HG03175 (cell line): ENCODE results near the gene OR52A1.
"Not testable (repeated sequence)": the region's sequence is repeated elsewhere in the genome, so short reads cannot be mapped to it uniquely, and the experiment has no call there.

Experiments
- ATAC-seq: cut with Tn5 transposase; IDR thresholded peaks from one replicate; pipeline ENCODE4 v1.9.1; 2021; ENCODE audit warnings: mild to moderate bottlenecking, moderate library complexity; ENCODE audit not compliant: unreplicated experiment

OR52A1 gene

DNA sequence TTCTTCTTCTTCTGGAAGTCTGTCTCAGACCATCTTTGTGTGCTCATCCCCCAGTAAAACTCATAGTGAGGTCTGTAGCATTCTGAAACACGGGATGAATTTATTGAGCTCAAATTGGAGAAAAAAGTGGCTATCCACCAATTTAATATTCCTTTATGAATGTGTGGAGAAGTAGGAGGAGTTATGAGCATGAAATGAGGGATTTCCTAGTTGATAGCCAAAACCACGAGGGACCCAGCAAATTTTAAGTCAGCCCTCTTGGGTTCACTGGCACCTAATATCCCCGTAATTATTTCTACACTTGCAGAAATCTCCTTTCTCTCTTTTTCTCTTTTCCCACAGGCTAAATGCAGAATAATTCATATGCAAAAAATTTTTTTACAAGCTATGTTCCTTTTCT lies at the start of gene OR52A1:
Gene OR52A1, minus strand, starts transcription at position 101 of the 400 bp plus-strand sequence. CDS start 2,388 bp downstream, outside the sequence.
- no peak for ATAC-seq

DNA sequence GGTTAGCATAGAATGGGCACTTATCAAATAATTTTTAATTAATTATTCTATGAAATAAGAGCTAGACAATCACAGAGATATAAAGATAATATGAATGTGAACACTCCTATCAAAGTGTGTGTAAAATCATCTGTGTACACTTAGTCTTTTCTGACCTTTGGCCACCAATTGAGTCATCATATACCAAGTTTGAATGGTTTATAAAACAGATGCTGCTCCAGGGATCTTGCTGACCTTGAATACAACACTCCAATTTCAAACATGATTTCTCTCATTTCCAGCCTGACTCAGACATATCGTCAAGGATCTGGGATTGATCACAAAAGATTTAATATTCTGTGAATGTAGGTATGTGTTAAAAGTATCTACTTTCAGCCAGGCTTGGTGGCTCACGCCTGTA lies 48.8 kb upstream of the OR52A1 start:
- no peak for ATAC-seq

GRCh38 chr11:5200582-5200981 lies 46.0 kb upstream of the OR52A1 start, which contains the start of gene OR51V1:
Gene OR51V1, minus strand, starts transcription at chr11:5200682. Its CDS starts 0 bp downstream, at chr11:5200682.
- no peak for ATAC-seq

GRCh38 chr11:5198285-5198684 lies 43.7 kb upstream of the OR52A1 start:
- ATAC-seq, result no peak

GRCh38 chr11:5197536-5197935 lies 43.0 kb upstream of the OR52A1 start:
- no peak for ATAC-seq

GRCh38 chr11:5196731-5197130 lies 42.2 kb upstream of the OR52A1 start:
- ATAC-seq, result no peak

- no peak for ATAC-seq
These were observed 41.5 kb upstream of the OR52A1 start for GRCh38 chr11:5196067-5196466.

DNA sequence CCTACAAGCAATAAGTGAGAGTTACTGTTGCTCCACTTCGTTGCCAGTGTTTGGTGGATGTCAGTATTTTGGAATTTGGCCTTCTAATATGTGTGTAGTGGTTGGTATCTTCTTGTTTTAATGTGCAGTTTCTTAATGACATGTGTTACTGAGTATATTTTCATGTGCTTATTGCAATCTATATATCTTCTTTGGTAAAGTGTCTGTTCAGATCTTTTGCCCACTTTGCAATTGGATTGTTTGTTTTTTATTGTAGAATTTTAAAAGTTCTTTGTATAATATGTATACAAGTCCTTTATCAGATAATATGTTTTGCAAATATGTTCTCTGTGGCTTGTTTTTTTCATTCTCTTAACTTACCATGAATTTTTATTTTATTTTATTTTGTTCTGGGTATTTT lies 38.2 kb upstream of the OR52A1 start:
- ATAC-seq, result no peak

GRCh38 chr11:5188201-5188600 lies 33.6 kb upstream of the OR52A1 start:
- no peak for ATAC-seq

DNA sequence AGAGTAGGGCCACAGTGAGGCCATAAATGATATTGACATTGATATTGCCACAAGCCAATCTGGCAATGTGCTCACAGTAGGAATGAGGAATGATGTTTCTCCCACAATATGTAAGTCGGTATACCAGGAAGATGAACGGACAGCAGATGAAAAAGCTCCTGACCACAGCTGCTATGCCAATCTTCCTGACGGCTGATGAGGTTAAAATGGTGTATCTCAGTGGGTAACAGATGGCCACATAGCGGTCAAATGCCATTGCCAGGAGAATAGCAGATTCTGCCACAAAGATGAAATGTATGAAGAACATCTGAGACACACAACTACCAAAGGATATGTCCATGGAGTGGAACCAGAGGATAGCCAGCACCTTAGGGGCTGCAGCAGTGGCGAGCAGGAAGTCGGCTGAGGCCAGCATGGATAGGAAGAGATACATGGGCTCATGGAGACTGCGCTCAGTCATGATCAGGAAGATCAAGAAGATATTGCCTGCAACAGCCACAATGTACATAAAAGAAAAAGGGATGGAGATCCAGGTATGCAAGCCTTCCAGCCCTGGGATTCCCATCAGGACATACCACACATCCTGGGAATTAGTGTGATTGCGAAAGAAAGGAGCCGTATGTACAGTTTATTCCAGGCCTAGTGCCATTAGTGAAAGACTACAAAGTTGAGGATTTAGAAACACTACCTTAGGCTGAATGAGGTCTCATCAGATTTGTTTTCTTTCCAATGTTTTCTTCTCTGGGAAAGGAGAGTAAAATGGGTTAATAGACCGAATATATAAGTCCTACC lies 23.7 kb upstream of the OR52A1 start:
- ATAC-seq, result no peak

DNA sequence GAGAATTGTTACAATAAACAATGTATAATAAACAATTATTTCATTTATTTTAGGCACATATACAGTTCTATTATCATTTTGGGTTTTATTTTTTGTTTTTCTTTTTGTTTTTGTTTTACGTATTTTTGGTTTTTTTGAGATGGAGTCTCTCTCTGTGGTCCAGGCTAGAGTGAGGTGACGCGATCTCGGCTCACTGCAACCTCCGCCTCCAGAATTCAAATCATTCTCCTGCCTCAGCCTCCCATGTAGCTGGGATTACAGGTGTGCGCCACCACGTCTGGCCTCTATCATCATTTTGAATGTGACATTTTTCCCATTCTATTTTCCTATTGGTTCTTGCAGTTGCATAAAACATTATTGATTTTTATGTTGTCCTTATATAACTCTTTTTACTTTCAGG lies 20.4 kb upstream of the OR52A1 start:
- ATAC-seq, result no peak

GRCh38 chr11:5171856-5172255 lies 17.3 kb upstream of the OR52A1 start:
- ATAC-seq, result no peak

- ATAC-seq, result not testable (repeated sequence)
These were observed 11.3 kb upstream of the OR52A1 start for GRCh38 chr11:5165898-5166297.

- not testable (repeated sequence) for ATAC-seq
These were observed 10.2 kb upstream of the OR52A1 start for GRCh38 chr11:5164807-5165206.

DNA sequence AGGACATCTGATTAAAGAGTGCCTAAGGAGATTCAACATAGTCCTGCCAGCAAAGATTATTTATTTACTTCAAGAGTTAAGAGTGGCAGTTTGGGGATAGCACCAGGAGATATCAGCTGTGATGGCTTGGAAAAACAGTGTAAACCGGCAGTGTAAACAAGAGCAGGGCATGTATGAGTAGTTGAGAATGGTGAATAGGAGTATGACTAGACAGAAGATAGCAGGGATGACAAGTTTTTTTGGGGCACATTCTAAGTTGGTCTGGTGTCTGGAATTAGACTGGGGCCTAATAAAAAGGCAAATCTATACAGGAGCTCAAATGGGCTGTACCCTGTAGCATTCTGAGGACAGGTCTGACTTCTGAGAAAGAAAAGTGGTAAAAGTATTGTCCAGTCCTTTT lies 6.5 kb upstream of the OR52A1 start:
- ATAC-seq, result not testable (repeated sequence)

DNA sequence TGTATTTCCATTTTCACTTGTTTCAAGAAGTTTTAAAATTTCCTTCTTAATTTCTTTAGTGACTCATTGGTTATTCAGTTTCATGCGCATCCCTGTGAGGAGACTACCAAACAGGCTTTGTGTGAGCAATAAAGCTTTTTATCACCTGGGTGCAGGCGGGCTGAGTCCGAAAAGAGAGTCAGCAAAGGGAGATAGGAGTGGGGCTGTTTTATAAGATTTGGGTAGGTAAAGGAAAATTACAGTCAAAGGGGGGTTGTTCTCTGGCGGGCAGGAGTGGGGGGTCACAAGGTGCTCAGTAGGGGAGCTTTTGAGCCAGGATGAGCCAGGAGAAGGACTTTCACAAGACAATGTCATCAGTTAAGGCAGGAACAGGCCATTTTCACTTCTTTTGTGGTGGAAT lies 5.7 kb upstream of the OR52A1 start:
- ATAC-seq, result not testable (repeated sequence)

GRCh38 chr11:5159806-5160205 lies 5.2 kb upstream of the OR52A1 start:
- no peak for ATAC-seq

DNA sequence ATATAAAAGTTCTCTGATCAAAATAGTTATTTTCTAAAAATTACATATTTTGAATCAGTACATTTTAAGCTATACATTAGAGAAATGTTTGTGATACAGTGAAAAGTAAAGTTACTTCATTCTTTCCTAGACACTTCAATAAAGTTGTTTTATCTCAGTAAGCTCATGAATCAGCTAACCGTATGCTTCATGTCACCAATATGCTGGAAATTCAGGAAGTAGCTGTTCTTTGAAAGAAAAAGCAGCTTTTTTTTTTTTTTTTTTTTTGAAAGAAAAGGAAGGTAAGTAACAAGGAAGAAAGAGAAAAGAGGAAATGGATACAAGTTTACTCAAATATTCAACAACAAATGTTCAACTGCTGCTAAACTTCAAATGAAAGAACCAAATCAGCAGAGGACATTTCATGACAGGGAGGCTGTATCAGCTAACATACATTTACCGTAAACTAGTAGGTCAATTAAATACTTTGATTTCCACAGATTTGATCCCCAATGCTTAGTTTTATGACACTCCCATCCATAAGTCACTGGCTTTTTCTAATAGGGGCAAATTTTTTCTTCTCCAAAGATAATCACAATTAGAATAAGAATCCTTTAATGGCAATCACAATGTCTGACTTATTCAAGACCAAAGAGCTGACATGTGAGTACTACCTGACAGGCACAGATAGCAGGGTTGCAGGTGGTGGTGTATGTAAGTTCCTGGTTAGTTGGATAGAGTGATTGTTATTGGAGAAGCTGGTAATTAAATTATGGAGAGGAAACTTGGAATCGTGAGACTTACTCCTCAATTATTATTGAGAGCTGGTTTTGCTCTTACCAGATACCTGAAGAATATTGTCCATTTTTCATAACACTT lies 754 bp downstream of the OR52A1 start:
- ATAC-seq, result no peak

GRCh38 chr11:5151713-5152153 lies 2.8 kb downstream of the OR52A1 start:
- no peak for ATAC-seq

GRCh38 chr11:5144206-5144605 lies 10.4 kb downstream of the OR52A1 start:
- not testable (repeated sequence) for ATAC-seq

GRCh38 chr11:5137996-5138395 lies 16.6 kb downstream of the OR52A1 start, which contains the start of gene OR52A5:
Gene OR52A5, minus strand, starts transcription at chr11:5138356. Its CDS starts 5,714 bp downstream, at chr11:5132642.
- ATAC-seq, result no peak

DNA sequence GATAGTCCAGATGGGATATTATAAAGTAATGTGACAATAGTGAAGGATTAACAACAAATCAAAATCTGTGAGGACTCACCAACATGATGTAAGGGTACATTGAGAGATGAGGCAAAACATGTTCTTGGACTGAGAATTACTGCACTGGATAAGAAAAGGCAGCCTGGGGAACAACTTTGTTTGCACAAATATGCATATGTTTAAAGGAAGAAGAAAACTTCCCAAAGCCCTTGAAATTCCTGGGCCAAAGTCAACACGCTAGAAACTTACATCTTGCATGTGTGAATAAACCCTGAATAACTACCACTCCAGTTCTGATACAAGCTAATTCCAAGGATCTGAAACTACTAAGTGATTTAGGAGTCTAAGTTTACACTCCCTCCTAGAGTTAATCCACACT lies 17.5 kb downstream of the OR52A1 start:
- ATAC-seq, result no peak
